ENCODE data around the gene ATAT1. TPM values are rescaled to one million over a fixed set of nuclear protein-coding genes. Genes with fewer than 3 reads are reported as not detected.
A peak's percentile ranks its signal among the peaks of the same experiment; 100 is the strongest.

ATAT1 gene
- total and polyA plus RNA-seq, 9 of the 15 experiments (the other 6 are each of a cell fraction or from before 2014, with no cell fraction given), result 0.65 to 5.8 (median 1.6) TPM

- Histone ChIP-seq H3K79me2 (ENCODE audit: control insufficient read depth, insufficient read depth, low read length) (peaks cover 88% of the 10 kb centered on the region), H3K9me3 (replicated peaks; ENCODE audit: control insufficient read depth, insufficient read depth, low read depth, low read length) (no peaks in the 10 kb centered on the region), H4K20me1 (replicated peaks; ENCODE audit: control insufficient read depth, insufficient read depth, low read length) (peaks cover 8% of the 10 kb centered on the region; the same call in 1 of the 2 replicates), H3K9me1 (ENCODE audit: control insufficient read depth, insufficient read depth, low read length) (no peaks in the 10 kb centered on the region), H3K4me1 (replicated peaks in 1 of 2; ENCODE audit: control insufficient read depth in 2 of 2, insufficient read depth in 2 of 2, low read length in 2 of 2) (peaks cover 4 to 26% of the 10 kb centered on the region in 2 experiments; a peak in 4 of 5 replicates), H3K4me3 (peak overlapping the region; percentile 68), H2AFZ (ENCODE audit: low read depth, low read length) (no peak overlapping the region), H3K36me3 (ENCODE audit: control insufficient read depth, insufficient read depth, low read length) (peaks cover 67% of the 10 kb centered on the region), H3K9ac (ENCODE audit: insufficient read depth in 1 of 2, low read depth in 2 of 2, low read length in 2 of 2) (peak overlapping the region in 1 of 2 experiments; percentile 99; a peak in 2 of 4 replicates), H3K4me2 (ENCODE audit: insufficient read depth, low read length) (peak overlapping the region; percentile 99), H3K27me3 (ENCODE audit: control insufficient read depth in 2 of 2, insufficient read depth in 2 of 2, low read length in 2 of 2) (no peaks in the 10 kb centered on the region), H3K27ac (ENCODE audit: extremely low read depth, low read depth, low read length) (peak overlapping the region; percentile 95)
- FAIRE-seq (peak; percentile 95), ATAC-seq (peak; percentile 84), DNase-seq (ENCODE audit: extremely low read depth in 1 of 4, low spot score in 3 of 4) (peak; percentile 84 to 99 (median 90))
- in situ Hi-C loops (cut with MboI) (no loop called here), intact Hi-C loops (cut with micrococcal nuclease) (loop anchor here (2.0 to 5.0 kb wide), 2 partner anchors 58 to 212 kb away; partner anchors contain the start of gene DHX16)
- under 1% methylated on average over 6 of the region's 6 CpGs for WGBS (ENCODE audit: insufficient coverage, low coverage, missing lambda C conversion rate)
- ChIA-PET POLR2A (interaction anchor here (0.6 to 4.8 kb wide), 74 partner anchors 8 to 858 kb away, joined by 3 to 310 read pairs (median 5); partner anchors contain the start of genes ABCF1, ATAT1, C6orf136 and DHX16), CTCF (ENCODE audit: low intra/inter-chr PET ratio) (no interaction called here)
- BruUV-seq (replicated peaks), result no TSS peak
- TF ChIP-seq MXI1 (IDR thresholded peaks at IDR 0.05; ENCODE audit: low read depth, low read length) (peak; percentile 55; the same call in 1 of the 2 replicates), FOXJ2 (tag; IDR thresholded peaks at IDR 0.05) (peak; percentile 78), TFAP4 (CRISPR knock-in tag; IDR thresholded peaks at IDR 0.05; ENCODE audit: borderline replicate concordance) (peak; percentile 31; the same call in 1 of the 2 replicates), ATF3 (IDR thresholded peaks at IDR 0.05) (peak; percentile 99), ATF3 (CRISPR knock-in tag; conservative IDR thresholded peaks at IDR 0.05) (no peak; the same call in 1 of the 2 replicates), EWSR1 (IDR thresholded peaks at IDR 0.05; ENCODE audit: borderline replicate concordance, low read depth, partially characterized antibody) (peak; percentile 46), HCFC1 (IDR thresholded peaks at IDR 0.05; ENCODE audit: low read depth, low read length) (peak; percentile 45; the same call in 1 of the 2 replicates), EP400 (IDR thresholded peaks at IDR 0.05) (peak; percentile 95), NR2C2 (CRISPR knock-in tag; IDR thresholded peaks at IDR 0.05) (no peak), NR2C2 (tag; IDR thresholded peaks at IDR 0.05) (peak; percentile 63; the same call in 1 of the 2 replicates), SP1 (CRISPR knock-in tag; IDR thresholded peaks at IDR 0.05) (peak; percentile 66), ZNF133 (CRISPR knock-in tag; IDR thresholded peaks at IDR 0.05) (no peak), SMARCA5 (IDR thresholded peaks at IDR 0.05) (no peak), CBFA2T2 (conservative IDR thresholded peaks at IDR 0.05) (no peak), ZC3H11A (IDR thresholded peaks at IDR 0.05; ENCODE audit: low read depth, low read length) (no peak), GTF2E2 (tag; IDR thresholded peaks at IDR 0.05) (peak; percentile 74; the same call in 1 of the 2 replicates), CXXC5 (CRISPR knock-in tag; IDR thresholded peaks at IDR 0.05) (peak; percentile 32; the same call in 1 of the 2 replicates), E2F5 (CRISPR knock-in tag; IDR thresholded peaks at IDR 0.05) (no peak), ZNF644 (tag; IDR thresholded peaks at IDR 0.05; ENCODE audit: low read depth) (no peak; the same call in 1 of the 2 replicates), MAZ (CRISPR knock-in tag; conservative IDR thresholded peaks at IDR 0.05 in 1 of 2, IDR thresholded peaks at IDR 0.05 in 1 of 2) (peak in 1 of 2 experiments; percentile 60; a peak in 2 of 4 replicates), L3MBTL2 (IDR thresholded peaks at IDR 0.05) (peak; percentile 23; the same call in 1 of the 2 replicates), MBD2 (IDR thresholded peaks at IDR 0.05; ENCODE audit: borderline replicate concordance, low read depth) (0 out of 2 replicates have a peak, but pooled peaks have one; percentile 8), ZNF77 (CRISPR knock-in tag; IDR thresholded peaks at IDR 0.05) (no peak)
Measured at GRCh38 chr6:30614843-30615218, 11.8 kb upstream of the ATAT1 start.

Measured in K562 (cell line).